Natural killer cell treated with Interleukin-12 subunit alpha and Interleukin-12 subunit beta and Interleukin-15 and Interleukin-18, amount 100 ng/mL, for 72 hours (primary cell): ENCODE results near the gene RPS3A. TPM values are rescaled to one million over a fixed set of nuclear protein-coding genes. Genes with fewer than 3 reads are reported as not detected.
"Not testable (repeated sequence)": the region's sequence is repeated elsewhere in the genome, so short reads cannot be mapped to it uniquely, and the experiment has no call there.

Experiments
- ATAC-seq, 2 donors: fragments of 150-1000 bp; cut with Tn5 transposase in 1 of 2; sonication (Bioruptor Pico), chemical (Tn5 transposase) in 1 of 2; 2 replicates each; pipeline ENCODE4 v1.10.0; 2021
- DNase-seq: peaks from one replicate; pipeline ENCODE4 v3.0.0; 2022; ENCODE audit warnings: low spot score
- H3K27ac Mint-ChIP-seq, 2 donors: 1 replicate in 1 of 2; 2 replicates in 1 of 2; pipeline ENCODE4 v1.8.0; 2022; ENCODE audit warnings: mixed read lengths in 2 of 2, mild to moderate bottlenecking in 1 of 2, moderate library complexity in 1 of 2
- H3K27me3 Mint-ChIP-seq, 2 donors: 1 replicate in 1 of 2; 2 replicates in 1 of 2; pipeline ENCODE4 v1.8.0; 2022; ENCODE audit warnings: mixed read lengths in 2 of 2
- H3K36me3 Mint-ChIP-seq: one replicate; pipeline ENCODE4 v1.8.0; 2022; ENCODE audit warnings: mixed read lengths
- H3K4me1 Mint-ChIP-seq, 2 donors: 1 replicate in 1 of 2; 2 replicates in 1 of 2; pipeline ENCODE4 v1.8.0; 2022; ENCODE audit warnings: low read depth in 2 of 2, mixed read lengths in 2 of 2, mild to moderate bottlenecking in 1 of 2
- H3K4me3 Mint-ChIP-seq: one replicate; pipeline ENCODE4 v1.8.0; 2022; ENCODE audit warnings: mixed read lengths
- H3K9me3 Mint-ChIP-seq: 2 replicates; pipeline ENCODE4 v1.8.0; 2022; ENCODE audit warnings: mixed read lengths
- total RNA-seq, 2 donors: library from RNA; stranded (reverse); gene quantifications; one replicate each; pipeline ENCODE4 v1.2.3, GENCODE V29; 2022

The RPS3A gene
- 1,000 to 10,000 TPM in 1 of 2 donors, 100 to 1,000 TPM in 1; 892 to 1,061 TPM for total RNA-seq

DNA sequence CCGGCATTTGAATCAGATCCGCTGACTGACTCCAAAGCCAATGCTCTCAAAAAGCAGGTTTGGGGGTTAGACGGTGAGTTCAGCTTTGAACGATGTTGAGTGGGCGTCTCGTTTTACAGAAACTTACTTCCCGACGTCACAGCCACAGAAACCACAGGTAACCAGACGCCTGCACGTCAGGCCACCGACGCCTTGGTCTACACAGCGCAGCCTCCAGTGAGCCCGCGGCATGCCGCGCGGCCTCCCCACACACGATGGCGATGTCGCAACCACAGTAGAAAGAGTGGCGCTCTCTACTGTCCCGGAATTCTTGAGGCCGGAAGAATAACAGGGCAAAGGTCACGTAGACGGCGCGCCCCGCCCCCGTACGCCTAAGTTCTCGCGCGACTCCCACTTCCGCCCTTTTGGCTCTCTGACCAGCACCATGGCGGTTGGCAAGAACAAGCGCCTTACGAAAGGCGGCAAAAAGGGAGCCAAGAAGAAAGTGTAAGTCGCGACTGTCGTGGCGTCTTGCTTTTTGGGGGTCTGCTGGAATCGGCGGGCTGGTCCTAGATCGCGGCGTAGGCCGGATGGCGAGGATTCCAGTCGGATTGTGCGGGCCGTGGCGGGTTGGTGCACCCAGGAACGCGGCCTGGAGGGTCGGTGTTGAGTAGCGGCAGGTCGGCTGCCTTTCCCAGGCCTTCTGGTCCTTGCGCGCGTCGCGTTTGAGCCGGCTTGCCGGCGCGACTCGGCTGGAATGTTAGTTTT is at the start of gene RPS3A:
RPS3A (plus strand) TSS at position 400 of the 747 bp plus-strand sequence; CDS start at position 425, 25 bp downstream.
- Mint-ChIP-seq H3K36me3 (peaks cover 29% of the 10 kb centered on the region), H3K9me3 (no peaks in the 10 kb centered on the region), H3K4me3 (peak within 1 kb of the TSS; percentile 96), H3K27ac (peak within 1 kb of the TSS; percentile 98), H3K27me3 (peaks cover 9 to 13% of the 10 kb centered on the region in 2 donors), H3K4me1 (peaks cover 21 to 31% of the 10 kb centered on the region in 2 donors)
- ATAC-seq, result peak; percentile 98 to 99
- DNase-seq, result peak; percentile 97

DNA sequence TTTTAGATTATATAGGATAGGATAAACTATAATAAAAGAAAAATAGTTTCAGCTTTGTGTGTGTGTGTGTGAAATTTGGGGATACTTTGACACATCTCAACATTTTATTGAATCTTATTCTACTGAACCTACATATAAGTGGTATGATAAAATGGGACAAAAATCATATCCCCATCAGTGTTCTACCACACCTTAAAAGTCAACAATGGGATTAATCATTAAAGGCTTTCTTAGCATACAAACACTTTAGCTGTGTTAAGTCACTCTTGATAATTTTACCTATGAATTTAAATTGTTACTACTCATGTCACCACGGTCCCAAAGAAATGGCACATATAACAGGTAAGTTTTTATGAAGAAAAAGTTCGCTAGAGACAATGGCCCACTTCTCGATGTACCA is 46.6 kb upstream of the RPS3A start:
- H3K36me3 Mint-ChIP-seq, result no peaks in the 10 kb centered on the region
- H3K9me3 Mint-ChIP-seq, result no peaks in the 10 kb centered on the region
- DNase-seq, result no peak
- peaks cover 0 to 2% of the 10 kb centered on the region in 2 donors for H3K27me3 Mint-ChIP-seq
- no peak overlapping the region for H3K27ac Mint-ChIP-seq
- no peak overlapping the region for H3K4me3 Mint-ChIP-seq
- no peak for ATAC-seq
- H3K4me1 Mint-ChIP-seq, result no peaks in the 10 kb centered on the region

DNA sequence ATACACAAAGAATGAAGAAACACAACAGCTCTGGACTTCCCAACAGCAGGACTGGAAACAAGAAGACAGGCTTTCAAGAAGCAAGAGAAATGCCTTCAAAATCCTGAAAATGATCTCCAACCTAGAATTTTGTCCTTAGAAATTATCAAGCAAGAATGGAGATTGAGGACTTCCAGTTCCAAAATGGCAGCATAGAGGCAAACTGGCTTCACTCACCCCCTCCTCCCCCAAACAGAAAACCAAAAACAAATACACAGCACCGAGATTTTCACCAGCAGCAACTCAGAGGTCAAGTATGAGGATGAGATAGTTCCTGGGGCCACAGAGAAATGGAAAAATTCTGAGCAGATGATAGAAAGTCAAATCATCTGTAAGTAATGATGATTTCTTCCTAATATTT is 43.9 kb upstream of the RPS3A start:
- ATAC-seq, result no peak
- peaks cover 0 to 2% of the 10 kb centered on the region in 2 donors for H3K27me3 Mint-ChIP-seq
- no peaks in the 10 kb centered on the region for H3K9me3 Mint-ChIP-seq

DNA sequence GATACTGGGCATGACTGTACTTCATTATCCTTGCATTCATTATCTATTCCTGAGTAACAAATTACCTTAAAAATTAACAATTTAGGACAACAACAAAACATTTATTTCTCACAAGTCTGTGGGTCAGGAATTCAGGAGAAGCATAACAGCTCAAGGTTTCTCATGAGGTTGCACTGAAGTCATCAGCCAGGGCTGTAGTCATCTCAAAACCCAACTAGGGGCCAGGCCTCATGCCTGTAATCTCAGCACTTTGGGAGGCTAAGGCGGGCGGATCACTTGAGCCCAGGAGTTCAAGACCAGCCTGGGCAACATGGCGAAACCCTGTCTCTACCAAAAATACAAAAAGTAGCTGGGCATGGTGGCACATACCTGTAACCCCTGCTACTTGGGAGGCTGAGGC is 36.3 kb upstream of the RPS3A start:
- H3K27ac Mint-ChIP-seq, H3K4me3 Mint-ChIP-seq, H3K4me1 Mint-ChIP-seq, ATAC-seq, DNase-seq, H3K27me3 Mint-ChIP-seq, H3K9me3 Mint-ChIP-seq, H3K36me3 Mint-ChIP-seq: not testable (repeated sequence)

More for the DNA sequence above, 43.9 kb upstream of the RPS3A start:
- H3K27ac Mint-ChIP-seq, result no peak overlapping the region
- H3K36me3 Mint-ChIP-seq, result no peaks in the 10 kb centered on the region
- H3K4me3 Mint-ChIP-seq, result no peak overlapping the region
- DNase-seq, result no peak
- no peaks in the 10 kb centered on the region for H3K4me1 Mint-ChIP-seq

DNA sequence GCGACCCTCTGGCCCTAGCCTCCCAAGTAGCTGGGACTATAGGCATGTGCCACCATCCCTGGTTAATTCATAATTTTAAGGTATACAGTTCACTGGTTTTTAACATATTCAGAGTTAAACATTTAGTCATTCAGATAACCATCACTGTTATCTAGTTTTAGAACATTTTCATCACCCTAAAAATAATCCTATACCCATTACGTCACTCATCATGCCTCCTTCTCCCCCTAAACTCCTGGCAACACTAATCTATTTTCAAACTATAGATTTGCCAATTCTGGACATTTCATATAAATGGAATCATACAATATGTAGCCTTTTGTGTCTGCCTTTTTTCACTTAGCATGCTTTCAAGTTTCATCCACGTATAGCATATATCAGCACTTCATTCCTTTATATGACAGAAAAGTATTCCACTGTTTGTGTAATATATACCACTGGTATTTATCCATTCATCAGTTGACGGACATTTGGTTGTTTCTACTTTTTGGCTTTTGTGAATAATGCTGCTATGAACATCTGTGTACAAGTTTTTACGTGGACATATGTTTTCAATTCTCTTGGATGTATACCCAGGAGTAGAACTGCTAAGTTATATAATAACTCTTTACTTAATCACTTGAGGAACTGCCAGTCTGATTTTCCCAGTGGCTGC is 32.0 kb upstream of the RPS3A start:
- Mint-ChIP-seq H3K36me3 (no peaks in the 10 kb centered on the region), H3K9me3 (no peaks in the 10 kb centered on the region), H3K27ac (no peak overlapping the region), H3K27me3 (peaks cover 5 to 18% of the 10 kb centered on the region in 2 donors), H3K4me3 (no peak overlapping the region), H3K4me1 (no peaks in the 10 kb centered on the region)
- DNase-seq (no peak), ATAC-seq (no peak)

DNA sequence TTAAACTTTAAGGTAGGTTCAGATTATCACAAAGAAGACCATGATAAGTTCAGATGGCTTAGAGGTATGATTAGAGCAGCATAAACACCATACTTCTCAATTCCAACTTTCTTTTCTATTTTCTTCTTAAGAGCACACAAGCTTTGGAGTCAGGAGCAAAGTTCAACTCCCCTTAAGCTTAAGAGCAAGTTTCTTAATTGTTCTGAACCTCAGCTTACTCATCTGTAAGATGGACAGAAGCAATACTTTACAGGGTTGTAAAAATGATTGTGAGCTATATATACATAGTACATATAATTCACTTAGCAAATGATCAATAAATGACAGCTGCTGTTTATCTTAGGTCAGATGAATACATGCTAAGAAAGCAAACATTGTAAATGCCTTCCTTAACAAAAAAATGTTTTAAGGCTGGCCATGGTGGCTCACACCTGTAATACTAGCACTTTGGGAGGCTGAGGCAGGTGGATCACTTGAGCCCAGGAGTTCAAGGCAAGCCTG is 25.0 kb upstream of the RPS3A start:
- ATAC-seq (no peak), DNase-seq (no peak)
- H3K4me3 Mint-ChIP-seq, result no peak overlapping the region
- H3K9me3 Mint-ChIP-seq, result no peaks in the 10 kb centered on the region
- H3K27ac Mint-ChIP-seq, result no peak overlapping the region
- H3K27me3 Mint-ChIP-seq, result peaks cover 5 to 11% of the 10 kb centered on the region in 2 donors
- H3K36me3 Mint-ChIP-seq, result no peaks in the 10 kb centered on the region
- H3K4me1 Mint-ChIP-seq, result no peaks in the 10 kb centered on the region

DNA sequence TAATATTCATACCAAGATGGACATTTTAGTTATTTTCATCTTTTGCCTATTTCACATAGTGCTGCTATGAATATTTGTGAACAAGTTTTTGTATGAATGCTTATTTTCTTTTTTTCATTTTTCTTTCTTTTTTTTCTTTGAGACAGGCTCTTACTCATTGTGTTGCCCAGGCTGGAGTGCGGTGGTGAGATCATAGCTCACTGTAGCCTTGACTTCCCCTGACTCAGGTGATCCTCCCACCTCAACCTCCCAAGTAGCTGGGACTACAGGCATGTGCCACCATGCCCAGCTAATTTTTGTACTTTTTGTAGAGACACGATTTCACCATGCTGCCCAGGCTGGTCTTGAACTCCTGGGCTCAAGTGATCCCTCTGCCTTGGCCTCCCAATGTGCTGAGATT is 21.4 kb upstream of the RPS3A start:
- H3K4me3 Mint-ChIP-seq, H3K36me3 Mint-ChIP-seq, H3K4me1 Mint-ChIP-seq, H3K9me3 Mint-ChIP-seq, H3K27me3 Mint-ChIP-seq, DNase-seq, ATAC-seq, H3K27ac Mint-ChIP-seq: not testable (repeated sequence)

DNA sequence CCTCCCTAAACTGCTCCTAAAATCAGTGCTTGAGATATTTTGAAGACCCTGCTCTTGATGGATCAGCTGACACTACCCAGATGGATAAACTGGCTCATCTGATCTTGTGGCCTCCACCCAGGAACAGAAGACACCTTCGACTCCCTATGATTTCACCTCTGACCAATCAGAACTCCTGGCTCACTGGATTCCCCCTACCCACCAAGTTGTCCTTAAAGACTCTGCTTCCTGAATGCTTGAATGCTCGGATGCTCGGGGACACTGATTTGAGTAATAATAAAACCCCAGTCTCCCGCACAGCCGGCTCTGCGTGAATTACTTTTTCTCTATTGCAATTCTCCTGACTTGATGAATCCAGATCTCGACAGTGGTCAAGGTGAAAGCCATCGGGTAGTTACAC is 12.0 kb upstream of the RPS3A start:
- H3K4me1 Mint-ChIP-seq, result no peaks in the 10 kb centered on the region
- no peaks in the 10 kb centered on the region for H3K36me3 Mint-ChIP-seq
- no peaks in the 10 kb centered on the region for H3K9me3 Mint-ChIP-seq
- no peak overlapping the region for H3K27ac Mint-ChIP-seq
- H3K4me3 Mint-ChIP-seq, result no peak overlapping the region
- ATAC-seq, result no peak
- peaks cover 0 to 7% of the 10 kb centered on the region in 2 donors for H3K27me3 Mint-ChIP-seq
- DNase-seq, result no peak

DNA sequence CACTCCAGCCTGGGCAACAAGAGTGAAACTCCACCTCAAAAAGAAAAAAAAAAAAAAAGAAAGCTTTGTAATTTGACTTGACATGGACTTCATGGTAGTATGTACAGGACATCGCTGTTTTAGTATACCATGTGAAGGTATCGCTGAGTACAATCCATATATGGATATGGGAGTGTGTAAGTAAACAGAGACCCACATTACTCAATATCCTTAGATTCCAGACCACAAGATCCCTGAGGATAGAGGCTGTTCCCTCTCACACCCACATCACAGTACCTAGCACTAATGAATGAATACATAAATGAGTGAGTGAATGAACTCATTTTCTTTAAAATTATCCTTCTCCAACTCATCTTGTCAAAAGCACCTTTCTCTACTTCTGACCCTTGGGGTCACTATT is 8.4 kb upstream of the RPS3A start:
- no peak for ATAC-seq

DNA sequence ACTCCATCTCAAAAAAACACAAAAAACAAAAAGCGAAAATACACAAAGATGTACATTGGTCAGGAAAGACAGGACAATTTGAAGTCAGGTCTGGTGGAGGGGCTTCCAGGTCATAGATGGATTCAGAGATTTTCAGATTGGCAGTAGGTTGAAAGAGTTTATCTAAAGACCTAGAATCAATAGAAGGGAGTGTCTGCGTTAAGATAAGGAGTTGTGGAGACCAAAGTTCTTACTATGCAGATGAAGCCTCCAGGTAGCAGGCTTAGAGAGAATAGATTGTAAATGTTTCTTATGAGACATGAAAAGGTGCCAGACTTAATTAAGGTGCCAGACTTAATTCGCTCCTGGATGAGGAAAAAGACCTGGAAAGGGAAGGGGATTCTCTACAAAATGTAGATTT is 6.9 kb upstream of the RPS3A start:
- Mint-ChIP-seq H3K27me3 (peaks cover 13 to 20% of the 10 kb centered on the region in 2 donors), H3K9me3 (no peaks in the 10 kb centered on the region), H3K4me1 (no peaks in the 10 kb centered on the region), H3K27ac (no peak overlapping the region), H3K36me3 (no peaks in the 10 kb centered on the region), H3K4me3 (no peak overlapping the region)
- DNase-seq, result no peak
- no peak for ATAC-seq

More for the DNA sequence above, 8.4 kb upstream of the RPS3A start:
- no peaks in the 10 kb centered on the region for H3K4me1 Mint-ChIP-seq
- no peak overlapping the region for H3K4me3 Mint-ChIP-seq
- no peak overlapping the region for H3K27ac Mint-ChIP-seq
- H3K36me3 Mint-ChIP-seq, result no peaks in the 10 kb centered on the region
- H3K27me3 Mint-ChIP-seq, result peaks cover 13 to 20% of the 10 kb centered on the region in 2 donors
- no peak for DNase-seq
- H3K9me3 Mint-ChIP-seq, result no peaks in the 10 kb centered on the region

DNA sequence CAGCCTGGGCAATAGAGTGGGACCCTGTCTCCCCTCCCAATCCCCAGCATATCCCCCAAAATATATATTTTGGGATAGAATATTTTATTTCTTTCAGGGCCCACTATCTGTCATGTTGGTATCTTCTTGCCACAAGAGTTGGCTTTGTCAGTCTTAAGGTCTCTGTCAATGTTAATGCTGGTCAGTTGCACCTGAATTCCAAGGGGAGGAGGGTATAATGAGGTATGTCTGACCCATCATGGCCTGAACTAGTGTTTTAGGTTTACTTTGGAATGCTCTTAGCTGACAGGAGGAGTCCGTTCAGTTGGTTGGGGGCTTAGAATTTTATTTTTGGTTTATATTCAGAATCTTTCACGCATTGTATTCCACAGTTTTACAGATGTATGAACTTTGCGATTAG is 6.2 kb upstream of the RPS3A start:
- H3K27me3 Mint-ChIP-seq, result peaks cover 13 to 16% of the 10 kb centered on the region in 2 donors
- DNase-seq (no peak), ATAC-seq (no peak)
- H3K9me3 Mint-ChIP-seq, result no peaks in the 10 kb centered on the region
- no peak overlapping the region for H3K4me3 Mint-ChIP-seq
- H3K27ac Mint-ChIP-seq, result no peak overlapping the region
- H3K36me3 Mint-ChIP-seq, result no peaks in the 10 kb centered on the region
- H3K4me1 Mint-ChIP-seq, result peaks cover 0 to 2% of the 10 kb centered on the region in 2 donors

DNA sequence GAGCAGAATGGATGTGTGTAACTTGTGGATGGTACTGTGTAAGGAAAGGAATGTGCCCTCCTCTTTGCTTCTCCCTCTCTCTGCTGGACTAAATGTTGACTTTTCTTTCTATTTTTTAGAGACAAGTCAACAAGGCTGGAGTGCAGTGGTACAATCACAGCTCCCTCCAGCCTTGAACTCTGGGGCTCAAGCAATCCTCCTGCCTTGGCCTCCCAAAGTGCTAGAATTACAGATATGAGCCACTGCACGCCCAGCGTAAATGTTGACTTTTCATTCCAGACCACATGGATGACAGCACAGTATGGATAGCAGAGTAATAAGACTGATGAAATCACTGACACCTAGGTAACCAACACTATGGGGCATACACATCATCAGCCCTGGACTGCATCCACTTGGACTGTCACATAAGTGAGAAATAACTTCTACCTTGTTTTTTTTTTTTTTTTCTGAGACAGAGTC is 5.1 kb upstream of the RPS3A start:
- ATAC-seq, result no peak
- no peaks in the 10 kb centered on the region for H3K36me3 Mint-ChIP-seq

DNA sequence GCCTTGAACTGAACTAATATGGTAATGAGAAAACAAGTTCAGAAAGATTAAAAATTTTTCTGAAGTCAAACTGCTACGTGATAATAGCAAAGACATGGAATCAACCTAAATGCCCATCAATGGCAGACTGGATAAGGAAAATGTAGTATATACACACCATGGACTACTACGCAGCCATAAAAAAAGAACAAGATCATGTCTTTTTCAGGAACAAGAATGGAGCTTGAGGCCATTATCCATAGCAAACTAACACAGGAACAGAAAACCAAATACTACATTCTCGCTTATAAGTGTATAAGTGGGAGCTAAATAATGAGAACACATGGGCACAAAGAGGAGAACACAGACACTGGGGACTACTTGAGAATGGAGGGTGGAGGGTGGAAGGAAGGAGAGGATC is 4.3 kb upstream of the RPS3A start:
- DNase-seq, result no peak
- H3K27ac Mint-ChIP-seq, result no peak overlapping the region
- H3K4me3 Mint-ChIP-seq, result no peak overlapping the region
- peaks cover 4% of the 10 kb centered on the region for H3K36me3 Mint-ChIP-seq
- no peaks in the 10 kb centered on the region for H3K9me3 Mint-ChIP-seq
- no peak for ATAC-seq
- peaks cover 2 to 6% of the 10 kb centered on the region in 2 donors for H3K4me1 Mint-ChIP-seq
- peaks cover 13 to 16% of the 10 kb centered on the region in 2 donors for H3K27me3 Mint-ChIP-seq

More for the DNA sequence above, 5.1 kb upstream of the RPS3A start:
- H3K4me3 Mint-ChIP-seq, result no peak overlapping the region
- peaks cover 13 to 16% of the 10 kb centered on the region in 2 donors for H3K27me3 Mint-ChIP-seq
- no peak overlapping the region for H3K27ac Mint-ChIP-seq
- peaks cover 0 to 3% of the 10 kb centered on the region in 2 donors for H3K4me1 Mint-ChIP-seq
- no peaks in the 10 kb centered on the region for H3K9me3 Mint-ChIP-seq
- no peak for DNase-seq

DNA sequence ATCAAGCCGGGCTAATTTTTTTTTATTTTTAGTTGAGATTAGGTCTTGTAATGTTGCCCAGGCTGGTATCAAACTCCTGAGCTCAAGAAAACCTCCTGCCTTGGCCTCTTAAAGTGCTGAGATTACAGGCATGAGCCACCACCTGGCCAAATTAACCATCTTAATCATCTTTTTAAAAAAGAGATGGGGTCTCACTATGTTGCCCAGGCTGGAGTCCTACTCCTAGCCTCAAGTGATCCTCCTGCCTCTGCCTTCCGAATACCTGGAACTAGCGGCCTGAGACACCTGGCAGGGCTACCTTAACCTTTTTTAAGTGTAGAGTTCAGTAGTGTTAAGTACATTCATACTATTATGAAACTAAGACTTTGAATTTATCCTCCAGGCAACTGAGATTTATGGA is 1.7 kb upstream of the RPS3A start:
- Mint-ChIP-seq H3K4me3 (peak overlapping the region; percentile 96), H3K36me3 (peaks cover 27% of the 10 kb centered on the region), H3K4me1 (peaks cover 21 to 26% of the 10 kb centered on the region in 2 donors), H3K27me3 (peaks cover 11 to 13% of the 10 kb centered on the region in 2 donors), H3K27ac (peak overlapping the region; percentile 98), H3K9me3 (no peaks in the 10 kb centered on the region)
- no peak for DNase-seq
- no peak for ATAC-seq
